ENCODE results near the gene LILRA5.
A peak's percentile ranks its signal among the peaks of the same experiment; 100 is the strongest.

The LILRA5 gene

DNA sequence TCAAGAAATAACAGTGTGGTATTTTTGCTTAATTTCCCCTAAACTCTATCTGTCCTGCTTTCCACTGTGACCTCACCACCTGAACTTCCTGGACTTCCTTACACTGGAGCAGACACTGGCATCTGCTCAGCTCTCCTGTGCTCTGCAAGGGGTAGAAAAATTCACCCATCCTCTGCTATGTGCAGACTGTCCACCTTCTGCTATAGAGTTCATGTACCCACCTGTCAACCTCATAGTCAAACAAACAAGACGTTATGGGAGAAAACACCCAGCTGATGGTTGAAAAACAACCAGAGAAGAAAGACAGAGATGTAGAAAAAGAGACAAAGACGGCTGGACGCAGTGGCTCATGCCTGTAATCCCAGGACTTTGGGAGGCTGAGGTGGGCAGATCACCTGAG lies 39.6 kb upstream of the LILRA5 start:
- no peaks in the 10 kb centered on the region for H4K20me1 ChIP-seq (ENCODE audit: insufficient read depth, low read length)

DNA sequence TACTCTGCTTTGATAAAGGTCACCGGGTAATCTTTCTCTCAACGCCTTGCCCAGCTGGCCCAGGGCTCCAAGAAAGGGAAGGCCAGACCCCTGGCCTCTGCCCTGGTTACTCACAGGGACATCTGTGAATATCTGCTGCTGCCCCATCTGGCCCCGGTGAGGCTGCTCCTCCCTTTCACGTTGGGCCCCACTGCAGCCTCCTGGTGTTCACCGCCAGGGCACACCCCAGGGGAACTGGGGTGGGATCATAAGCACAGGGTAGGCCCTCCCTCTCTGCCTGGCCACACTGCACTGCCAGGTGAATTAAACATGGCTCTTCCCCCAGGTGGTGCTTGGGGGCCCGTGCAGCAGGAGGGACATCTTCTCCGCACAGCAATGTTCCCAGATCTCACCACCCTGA lies 39.1 kb upstream of the LILRA5 start:
- Histone ChIP-seq H3K9ac (ENCODE audit: low read length) (peak overlapping the region; percentile 43; the same call in 1 of the 2 replicates), H2AFZ (ENCODE audit: low read length) (no peak overlapping the region), H4K20me1 (ENCODE audit: insufficient read depth, low read length) (no peaks in the 10 kb centered on the region), H3K79me2 (ENCODE audit: low read length) (no peaks in the 10 kb centered on the region), H3K27me3 (replicated peaks; ENCODE audit: insufficient read depth, low read length) (peaks cover under 1% of the 10 kb centered on the region; the same call in 1 of the 2 replicates), H3K27ac (ENCODE audit: low read length) (peak overlapping the region; percentile 89), H3F3A (ENCODE audit: insufficient read depth, low read length) (peaks cover 17% of the 10 kb centered on the region), H3K4me3 (ENCODE audit: low read length) (no peak overlapping the region), H3K9me3 (replicated peaks; ENCODE audit: insufficient read depth, low read length) (no peaks in the 10 kb centered on the region), H3K4me2 (ENCODE audit: low read depth, low read length) (peak overlapping the region; percentile 57), H3K4me1 (ENCODE audit: low read length) (peaks cover 27% of the 10 kb centered on the region), H3K9me2 (replicated peaks; ENCODE audit: insufficient read depth, low read length) (no peaks in the 10 kb centered on the region), H3K36me3 (replicated peaks; ENCODE audit: insufficient read depth, low read length) (no peaks in the 10 kb centered on the region)
- TF ChIP-seq EZH2phosphoT487 (IDR thresholded peaks at IDR 0.05; ENCODE audit: low read length) (no peak), EZH2 (optimal IDR thresholded peaks at IDR 0.05; ENCODE audit: low read depth, low read length) (no peak)
- TF ChIP-seq, protein P1, sequence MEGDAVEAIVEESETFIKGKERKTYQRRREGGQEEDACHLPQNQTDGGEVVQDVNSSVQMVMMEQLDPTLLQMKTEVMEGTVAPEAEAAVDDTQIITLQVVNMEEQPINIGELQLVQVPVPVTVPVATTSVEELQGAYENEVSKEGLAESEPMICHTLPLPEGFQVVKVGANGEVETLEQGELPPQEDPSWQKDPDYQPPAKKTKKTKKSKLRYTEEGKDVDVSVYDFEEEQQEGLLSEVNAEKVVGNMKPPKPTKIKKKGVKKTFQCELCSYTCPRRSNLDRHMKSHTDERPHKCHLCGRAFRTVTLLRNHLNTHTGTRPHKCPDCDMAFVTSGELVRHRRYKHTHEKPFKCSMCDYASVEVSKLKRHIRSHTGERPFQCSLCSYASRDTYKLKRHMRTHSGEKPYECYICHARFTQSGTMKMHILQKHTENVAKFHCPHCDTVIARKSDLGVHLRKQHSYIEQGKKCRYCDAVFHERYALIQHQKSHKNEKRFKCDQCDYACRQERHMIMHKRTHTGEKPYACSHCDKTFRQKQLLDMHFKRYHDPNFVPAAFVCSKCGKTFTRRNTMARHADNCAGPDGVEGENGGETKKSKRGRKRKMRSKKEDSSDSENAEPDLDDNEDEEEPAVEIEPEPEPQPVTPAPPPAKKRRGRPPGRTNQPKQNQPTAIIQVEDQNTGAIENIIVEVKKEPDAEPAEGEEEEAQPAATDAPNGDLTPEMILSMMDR (IDR thresholded peaks at IDR 0.05; ENCODE audit: low read length) = no peak; the same call in 1 of the 2 replicates
- DNase-seq = peak; percentile 52

More for the DNA sequence above, 39.6 kb upstream of the LILRA5 start:
- H2AFZ ChIP-seq (ENCODE audit: low read length) = no peak overlapping the region
- TF ChIP-seq EZH2 (optimal IDR thresholded peaks at IDR 0.05; ENCODE audit: low read depth, low read length) (no peak), EZH2phosphoT487 (IDR thresholded peaks at IDR 0.05; ENCODE audit: low read length) (no peak)
- TF ChIP-seq, protein P1 (IDR thresholded peaks at IDR 0.05; ENCODE audit: low read length) = no peak
- no peak overlapping the region for H3K9ac ChIP-seq (ENCODE audit: low read length)
- H3K79me2 ChIP-seq (ENCODE audit: low read length) = no peaks in the 10 kb centered on the region
- peaks cover 17% of the 10 kb centered on the region for H3F3A ChIP-seq (ENCODE audit: insufficient read depth, low read length)
- no peak for DNase-seq
- no peak overlapping the region for H3K4me3 ChIP-seq (ENCODE audit: low read length)
- H3K9me2 ChIP-seq (replicated peaks; ENCODE audit: insufficient read depth, low read length) = no peaks in the 10 kb centered on the region
- no peaks in the 10 kb centered on the region for H3K9me3 ChIP-seq (replicated peaks; ENCODE audit: insufficient read depth, low read length)
- H3K4me1 ChIP-seq (ENCODE audit: low read length) = peaks cover 27% of the 10 kb centered on the region
- no peaks in the 10 kb centered on the region for H3K36me3 ChIP-seq (replicated peaks; ENCODE audit: insufficient read depth, low read length)
- no peaks in the 10 kb centered on the region for H3K27me3 ChIP-seq (replicated peaks; ENCODE audit: insufficient read depth, low read length)
- peak overlapping the region; percentile 57 for H3K4me2 ChIP-seq (ENCODE audit: low read depth, low read length)
- peak overlapping the region; percentile 89; the same call in 1 of the 2 replicates for H3K27ac ChIP-seq (ENCODE audit: low read length)

DNA sequence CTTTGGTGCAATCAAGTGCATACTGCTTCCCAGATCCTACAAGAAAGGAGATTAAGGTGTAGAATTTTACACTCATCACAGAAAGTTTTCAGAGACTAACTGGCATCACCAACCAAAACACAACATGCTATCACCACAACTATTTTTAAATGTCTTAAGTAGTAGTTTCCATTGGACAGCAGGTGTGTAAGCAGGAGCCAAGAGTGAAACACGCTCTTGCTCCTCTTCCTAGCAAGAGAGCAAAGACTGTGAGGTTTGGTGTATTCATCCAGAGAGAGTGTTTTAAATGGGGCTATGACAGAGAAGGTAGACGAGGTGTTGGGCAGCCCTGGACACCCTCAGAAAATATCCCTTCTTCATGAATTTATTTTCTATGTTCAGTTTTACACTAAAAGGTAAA lies 38.5 kb upstream of the LILRA5 start:
- no peaks in the 10 kb centered on the region for H3K36me3 ChIP-seq (replicated peaks; ENCODE audit: insufficient read depth, low read length)
- no peaks in the 10 kb centered on the region for H3K9me2 ChIP-seq (replicated peaks; ENCODE audit: insufficient read depth, low read length)
- no peaks in the 10 kb centered on the region for H3K79me2 ChIP-seq (ENCODE audit: low read length)
- peaks cover 27% of the 10 kb centered on the region for H3K4me1 ChIP-seq (ENCODE audit: low read length)
- H3K9me3 ChIP-seq (replicated peaks; ENCODE audit: insufficient read depth, low read length) = no peaks in the 10 kb centered on the region
- no peak for TF ChIP-seq EZH2phosphoT487 (IDR thresholded peaks at IDR 0.05; ENCODE audit: low read length)
- no peak for TF ChIP-seq EZH2 (optimal IDR thresholded peaks at IDR 0.05; ENCODE audit: low read depth, low read length)
- TF ChIP-seq, protein P1 (IDR thresholded peaks at IDR 0.05; ENCODE audit: low read length) = no peak
- H3K4me3 ChIP-seq (ENCODE audit: low read length) = no peak overlapping the region
- peaks cover 5% of the 10 kb centered on the region; the same call in 1 of the 2 replicates for H3K27me3 ChIP-seq (replicated peaks; ENCODE audit: insufficient read depth, low read length)
- peak overlapping the region; percentile 43; the same call in 1 of the 2 replicates for H3K9ac ChIP-seq (ENCODE audit: low read length)
- H3K4me2 ChIP-seq (ENCODE audit: low read depth, low read length) = peak overlapping the region; percentile 57
- H4K20me1 ChIP-seq (ENCODE audit: insufficient read depth, low read length) = no peaks in the 10 kb centered on the region
- peak; percentile 80 for DNase-seq
- no peak overlapping the region for H2AFZ ChIP-seq (ENCODE audit: low read length)
- peak overlapping the region; percentile 89 for H3K27ac ChIP-seq (ENCODE audit: low read length)
- peaks cover 17% of the 10 kb centered on the region for H3F3A ChIP-seq (ENCODE audit: insufficient read depth, low read length)
